GM12878 (cell line): ENCODE measurements around the gene DUSP14.

Experiments used
- ATF3 ChIP-seq: IDR thresholded peaks from 2 replicates; pipeline ENCODE4 v1.6.1; 2011; ENCODE audit warnings: low read depth, mild to moderate bottlenecking, low read length, moderate library complexity, borderline replicate concordance; ENCODE audit errors: extremely low read depth
- CTCF ChIP-seq, 3 experiments: IDR thresholded peaks in 2 of 3; conservative IDR thresholded peaks in 1 of 3; 2 replicates each; pipeline ENCODE4 v1.5.1; 2011; ENCODE audit warnings: low read depth in 3 of 3, low read length in 3 of 3, mild to moderate bottlenecking in 3 of 3, control low read depth in 2 of 3, moderate library complexity in 2 of 3, inconsistent platforms in 1 of 3, mixed read lengths in 1 of 3; ENCODE audit not compliant: control insufficient read depth in 2 of 3, insufficient read depth in 1 of 3; ENCODE audit errors: extremely low read depth in 1 of 3
- DPF2 ChIP-seq: fragments of 450-650 bp; IDR thresholded peaks from 2 replicates; pipeline ENCODE4 v1.6.1; 2017; ENCODE audit warnings: mild to moderate bottlenecking
- E2F4 ChIP-seq: IDR thresholded peaks from 2 replicates; pipeline ENCODE4 v1.6.1; 2012; ENCODE audit warnings: low read depth, low read length, improper control_type of control experiment
- EGR1 ChIP-seq, 2 experiments: IDR thresholded peaks; 1 replicate in 1 of 2; 2 replicates in 1 of 2; pipeline ENCODE4 v1.6.1; 2011 to 2012; ENCODE audit warnings: low read depth in 2 of 2, low read length in 2 of 2, borderline replicate concordance in 1 of 2, mild to moderate bottlenecking in 1 of 2, moderate library complexity in 1 of 2
- EP300 ChIP-seq, 2 experiments: fragments of 150-350 bp in 1 of 2; IDR thresholded peaks; 2 replicates each; pipeline ENCODE4 v1.6.1; 2011 to 2012; ENCODE audit warnings: low read depth in 2 of 2, low read length in 2 of 2, borderline replicate concordance in 1 of 2, improper control_type of control experiment in 1 of 2, inconsistent platforms in 1 of 2; ENCODE audit not compliant: control insufficient read depth in 1 of 2
- FOXM1 ChIP-seq: IDR thresholded peaks from 2 replicates; pipeline ENCODE4 v1.6.1; 2012; ENCODE audit warnings: low read depth, mild to moderate bottlenecking, inconsistent platforms, low read length, moderate library complexity
- NR2C2 ChIP-seq: IDR thresholded peaks from 2 replicates; pipeline ENCODE4 v1.6.1; 2011; ENCODE audit warnings: borderline replicate concordance, low read depth; ENCODE audit not compliant: control insufficient read depth, insufficient read length
- POLR2A ChIP-seq: IDR thresholded peaks from 2 replicates; pipeline ENCODE4 v1.6.1; 2011; ENCODE audit warnings: low read depth, mild to moderate bottlenecking, low read length
- RAD21 ChIP-seq: IDR thresholded peaks from 2 replicates; pipeline ENCODE4 v1.6.1; 2011; ENCODE audit warnings: mild to moderate bottlenecking, low read depth, low read length, moderate library complexity; ENCODE audit not compliant: insufficient read depth
- TAF1 ChIP-seq: IDR thresholded peaks from 2 replicates; pipeline ENCODE4 v1.6.1; 2011; ENCODE audit warnings: mild to moderate bottlenecking, low read depth, low read length, borderline replicate concordance
- ZBTB33 ChIP-seq: fragments of 450-650 bp; IDR thresholded peaks from 2 replicates; pipeline ENCODE4 v1.6.1; 2017; ENCODE audit warnings: mild to moderate bottlenecking

- TF ChIP-seq CTCF (IDR thresholded peaks at IDR 0.05 in 2 of 3, conservative IDR thresholded peaks at IDR 0.05 in 1 of 3; ENCODE audit: control insufficient read depth in 2 of 3, extremely low read depth in 1 of 3, insufficient read depth in 1 of 3, low read depth in 3 of 3, low read length in 3 of 3) (no peak), NR2C2 (no peak), RAD21 (no peak), DPF2 (no peak), POLR2A (no peak), EP300 (IDR thresholded peaks at IDR 0.05; ENCODE audit: borderline replicate concordance in 1 of 2, control insufficient read depth in 1 of 2, low read depth in 2 of 2, low read length in 2 of 2) (no peak), TAF1 (no peak), EGR1 (IDR thresholded peaks at IDR 0.05; ENCODE audit: borderline replicate concordance in 1 of 2, low read depth in 2 of 2, low read length in 2 of 2) (no peak), ZBTB33 (no peak), FOXM1 (no peak), ATF3 (no peak), E2F4 (no peak)
Observed at GRCh38 chr17:37543637-37544052, 54.0 kb downstream of the DUSP14 start.
